AG08396 (cell line): ENCODE results near the gene KDM4B.
A peak's percentile ranks its signal among the peaks of the same experiment; 100 is the strongest.

Experiments used
- DNase-seq: peaks from one replicate; pipeline ENCODE4 v3.0.0; 2012; ENCODE audit warnings: low spot score, mixed read lengths

Gene KDM4B

GRCh38 chr19:5091684-5092480 is 123.0 kb downstream of the KDM4B start:
- no peak for DNase-seq

GRCh38 chr19:5092481-5092843 is 123.5 kb downstream of the KDM4B start:
- DNase-seq: no peak

GRCh38 chr19:5093297-5093928 is 124.5 kb downstream of the KDM4B start:
- DNase-seq: no peak

DNA sequence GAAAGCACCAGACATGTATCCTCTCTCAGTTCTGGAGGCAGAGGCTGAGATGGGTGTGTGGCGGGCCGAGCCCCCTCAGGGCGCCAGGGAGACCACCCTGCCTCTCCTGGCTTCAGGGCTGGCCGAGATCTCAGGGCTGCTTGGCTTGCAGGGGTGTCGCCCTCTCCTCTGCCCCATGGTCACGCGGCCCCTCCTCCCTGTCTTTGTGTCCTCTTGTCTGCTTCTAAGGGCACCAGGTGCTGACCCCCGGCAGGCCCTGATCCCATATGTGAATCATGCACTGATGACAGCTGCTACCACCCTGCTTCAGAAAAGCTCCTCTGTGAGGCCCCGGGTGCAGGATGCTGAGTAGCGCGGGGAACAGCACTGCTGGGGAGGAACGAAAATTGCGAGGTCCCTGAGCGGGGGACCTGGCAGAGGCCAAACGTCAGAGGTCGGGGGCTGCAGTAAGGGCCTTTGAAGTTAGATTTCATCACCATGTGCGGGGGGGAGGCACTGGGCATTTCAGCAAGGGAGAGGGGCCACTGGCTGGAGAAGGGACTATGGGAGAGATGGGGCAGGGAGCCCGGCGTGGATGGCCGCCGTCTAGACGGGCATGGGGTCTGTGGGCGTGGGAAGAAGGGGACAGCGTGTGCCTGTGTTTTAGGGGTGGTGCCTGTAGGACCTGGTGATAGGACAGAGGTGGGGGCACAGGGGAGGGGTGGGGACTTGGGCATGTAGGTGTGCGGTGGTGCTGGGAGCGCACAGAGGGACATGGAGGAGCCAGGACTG is 125.2 kb downstream of the KDM4B start:
- DNase-seq: no peak

GRCh38 chr19:5094768-5095567 is 126.1 kb downstream of the KDM4B start:
- no peak for DNase-seq

GRCh38 chr19:5095568-5095850 is 126.6 kb downstream of the KDM4B start:
- DNase-seq: no peak

DNA sequence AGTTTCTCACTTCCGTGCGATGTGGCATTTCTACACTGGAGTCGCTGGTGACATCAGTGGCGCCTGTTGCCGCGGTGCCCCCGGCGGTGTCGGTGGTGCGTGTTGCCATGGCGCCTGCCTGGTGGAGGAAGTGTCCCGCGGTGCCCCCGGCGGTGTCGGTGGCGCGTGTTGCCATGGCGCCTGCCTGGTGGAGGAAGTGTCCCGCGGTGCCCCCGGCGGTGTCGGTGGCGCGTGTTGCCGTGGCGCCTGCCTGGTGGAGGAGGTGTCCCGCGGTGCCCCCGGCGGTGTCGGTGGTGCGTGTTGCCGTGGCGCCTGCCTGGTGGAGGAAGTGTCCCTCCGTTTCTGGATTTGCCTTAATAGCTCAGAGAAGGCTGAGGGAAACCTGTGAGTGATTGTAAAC is 127.6 kb downstream of the KDM4B start:
- no peak for DNase-seq

GRCh38 chr19:5097331-5097930 is 128.5 kb downstream of the KDM4B start:
- no peak for DNase-seq

DNA sequence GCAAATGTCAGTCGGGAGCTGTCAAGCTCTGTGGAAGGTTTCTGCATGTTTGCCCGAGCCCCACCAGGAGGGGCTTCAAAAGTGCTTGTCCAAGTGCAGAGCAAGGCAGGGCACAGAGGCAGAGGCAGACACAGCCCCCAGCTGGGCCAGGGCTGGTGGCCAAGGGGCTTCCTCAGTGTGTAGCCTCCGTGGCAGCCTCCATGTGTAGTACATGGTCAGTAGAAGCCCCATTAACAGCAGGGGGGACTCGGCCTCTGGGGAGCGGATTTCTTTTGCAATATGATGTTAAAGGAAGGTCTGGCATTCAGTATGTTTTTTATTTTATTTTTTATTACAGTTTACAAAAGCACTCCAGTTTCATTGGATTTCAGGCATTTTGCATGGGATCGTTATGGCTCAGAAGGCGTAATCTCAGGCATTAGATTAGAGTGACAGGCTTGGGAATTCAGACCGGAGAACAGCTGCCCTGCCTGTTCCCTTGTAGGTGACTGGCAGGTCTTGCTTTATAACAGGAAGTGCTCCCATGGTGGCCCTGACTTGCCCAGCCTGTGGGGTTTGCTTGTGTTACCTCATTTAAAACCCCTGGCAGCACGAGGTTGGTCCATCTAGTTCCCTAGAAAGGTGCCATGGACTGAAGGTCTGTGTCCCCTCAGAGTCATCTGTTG is 129.2 kb downstream of the KDM4B start:
- no peak for DNase-seq

GRCh38 chr19:5098646-5099045 is 129.7 kb downstream of the KDM4B start:
- DNase-seq: no peak

- no peak for DNase-seq
Measured at GRCh38 chr19:5099701-5100221, 130.8 kb downstream of the KDM4B start.

GRCh38 chr19:5101871-5102270 is 133.0 kb downstream of the KDM4B start:
- no peak for DNase-seq

- no peak for DNase-seq
Measured at GRCh38 chr19:5102520-5102919, 133.6 kb downstream of the KDM4B start.

DNA sequence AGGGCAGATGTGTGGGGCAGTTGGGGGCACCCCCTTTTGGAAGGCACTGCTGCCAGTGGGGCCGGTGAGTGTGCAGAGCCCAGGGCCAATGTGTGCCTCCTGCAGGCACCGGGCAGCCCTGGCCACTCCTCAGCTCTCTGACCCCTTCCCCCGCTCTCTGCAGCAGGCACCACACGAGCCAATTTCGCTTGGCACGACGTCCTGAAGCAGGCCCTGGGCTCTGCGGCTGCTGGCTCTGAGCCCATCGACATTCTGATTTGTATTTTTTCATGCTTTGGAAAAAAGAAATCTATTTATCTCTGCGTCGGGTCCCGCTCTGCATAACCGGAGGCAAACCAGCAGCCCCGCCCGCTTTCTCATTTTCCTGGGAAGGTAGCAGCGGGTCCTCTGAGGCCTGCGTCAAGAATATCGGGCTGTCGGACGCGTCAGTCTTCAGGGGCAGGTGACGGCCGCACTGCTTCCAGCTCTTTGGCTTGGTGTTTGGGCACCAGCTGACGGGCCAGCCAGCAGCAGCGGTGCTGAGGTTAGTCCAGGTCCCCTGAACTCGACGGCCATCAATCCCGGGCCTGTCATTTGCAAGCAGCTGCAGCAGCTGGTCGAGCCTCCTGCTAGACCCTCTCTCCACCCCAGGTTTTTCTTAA is 134.3 kb downstream of the KDM4B start:
- peak; percentile 70 for DNase-seq

DNA sequence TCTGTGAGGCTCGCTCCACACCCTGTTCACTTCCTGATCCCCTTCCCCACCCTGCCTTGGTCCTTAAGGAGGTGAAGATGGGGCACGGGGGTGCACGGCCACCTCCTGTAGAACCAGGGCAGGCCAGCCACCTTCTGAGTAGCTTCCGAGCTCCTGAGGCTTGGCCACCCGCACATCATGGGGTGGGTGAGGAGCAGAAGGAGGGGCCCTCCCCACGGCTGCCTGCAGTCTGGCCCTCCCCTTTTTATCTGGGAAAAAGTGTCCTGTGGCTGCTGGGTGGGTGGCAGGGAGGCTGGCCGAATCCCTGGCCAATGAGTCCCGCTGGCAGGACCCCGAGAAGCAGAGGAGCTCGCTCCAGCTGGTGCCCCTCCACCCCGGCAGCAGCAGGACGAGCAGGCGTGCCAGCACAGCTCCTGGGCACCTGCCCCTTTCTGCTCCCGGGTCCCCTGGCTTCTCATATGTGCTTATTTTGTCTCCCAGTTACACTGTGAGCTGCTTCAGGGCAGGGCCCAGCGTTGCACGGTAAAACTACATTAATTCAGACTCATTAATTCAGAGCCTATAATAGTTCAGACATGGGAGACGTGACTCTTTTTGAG is 135.0 kb downstream of the KDM4B start:
- DNase-seq: no peak

DNA sequence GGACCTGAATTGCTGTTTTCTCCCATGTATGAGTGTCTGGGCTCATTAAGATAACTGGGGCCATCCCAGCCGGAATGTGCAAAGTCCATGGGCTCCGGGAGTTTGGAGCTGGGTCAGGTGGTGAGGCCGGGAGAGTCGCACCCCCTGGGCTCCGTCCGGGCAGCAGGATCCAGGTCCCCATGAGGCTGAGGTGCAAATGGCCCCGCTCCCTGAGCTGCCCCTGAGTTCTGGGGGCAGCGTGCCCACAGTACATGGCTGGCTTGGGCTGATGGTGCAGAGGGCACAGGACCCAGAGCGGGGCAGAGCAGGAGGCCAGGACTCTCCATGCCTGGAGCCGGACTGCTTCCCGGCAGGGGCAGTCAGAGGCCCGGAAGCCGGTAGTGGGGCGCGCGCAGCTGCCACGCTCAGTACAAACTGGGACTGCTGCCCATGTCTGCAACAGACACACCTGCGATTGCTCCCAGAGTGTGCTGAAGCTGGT is 136.0 kb downstream of the KDM4B start:
- no peak for DNase-seq

DNA sequence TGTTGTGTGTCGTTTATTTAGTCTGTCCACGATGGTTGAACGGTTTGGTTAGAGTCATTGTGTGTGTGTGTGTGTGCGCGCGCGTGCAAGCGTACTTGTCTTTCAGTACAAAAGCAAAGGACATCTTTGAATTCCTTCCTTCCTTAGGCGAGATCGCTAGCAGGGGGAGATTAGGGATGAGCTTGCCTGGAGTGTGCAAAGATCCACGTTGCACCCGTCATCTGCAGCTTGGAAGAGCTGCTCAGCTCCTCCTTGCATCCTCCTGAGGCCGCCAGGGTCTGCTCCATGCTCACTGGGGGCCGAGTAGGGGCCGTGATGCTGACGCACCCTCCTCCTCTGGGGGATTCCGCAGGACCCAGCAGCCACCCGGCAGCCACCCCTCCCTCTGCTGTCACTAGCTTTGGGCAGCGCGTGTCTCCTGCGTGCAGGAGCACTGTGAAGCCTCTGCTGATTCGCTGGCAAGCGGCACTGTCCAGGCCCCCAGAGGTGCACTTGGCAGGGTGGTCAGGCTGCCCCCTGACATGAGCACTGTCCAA is 137.3 kb downstream of the KDM4B start:
- DNase-seq: no peak

GRCh38 chr19:5106971-5107370 is 138.1 kb downstream of the KDM4B start:
- no peak for DNase-seq

DNA sequence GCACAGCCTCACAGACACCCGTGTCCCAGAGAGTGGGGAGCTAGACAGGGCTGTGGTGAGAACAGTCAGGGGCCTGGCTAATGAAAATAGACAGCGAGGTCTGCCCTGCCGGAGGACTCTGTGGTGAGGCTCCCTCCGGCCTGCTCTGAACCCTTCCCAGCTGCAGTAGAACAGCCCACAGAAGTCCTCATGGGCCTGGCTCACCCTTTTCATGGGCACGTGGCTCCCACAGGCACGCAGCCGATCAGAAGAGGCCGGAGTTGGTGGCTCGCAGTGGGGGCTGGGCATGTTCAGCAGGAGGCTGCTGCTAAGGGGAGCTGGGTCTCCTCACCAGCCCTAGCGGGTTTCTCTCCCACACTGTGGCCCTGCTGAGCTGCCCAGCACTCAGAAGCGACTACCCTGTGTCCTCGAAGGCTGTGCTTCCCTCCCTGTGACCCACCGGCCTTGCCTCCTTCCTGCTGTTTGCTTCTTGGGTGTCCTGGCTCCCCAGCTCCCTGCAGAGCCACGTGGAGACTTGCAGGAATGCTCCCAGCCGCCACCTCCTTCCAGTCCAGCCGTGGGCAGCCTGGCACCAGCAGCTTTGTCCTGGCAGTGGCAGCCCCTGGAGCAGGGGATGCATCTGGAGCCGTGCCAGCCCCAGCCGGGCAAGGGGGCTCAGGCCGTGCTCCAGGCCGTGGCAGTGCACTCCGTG is 138.7 kb downstream of the KDM4B start:
- no peak for DNase-seq
